SK-N-SH treated with all-trans-retinoic acid at 6 μM for 48 hours (cell line): Measurements from ENCODE around the gene FCHSD2.

Experiments used
- ATAC-seq: fragments of 200-7000 bp; cut with Tn5 transposase; 3 replicates; pipeline ENCODE4 v1.9.1; 2020; ENCODE audit warnings: mild to moderate bottlenecking, moderate library complexity
- ARNTL ChIP-seq: fragments of 450-650 bp; formaldehyde crosslinking; IDR thresholded peaks from 2 replicates; pipeline ENCODE4 v1.5.0; 2020; ENCODE audit warnings: low read depth, mild to moderate bottlenecking, moderate library complexity, borderline replicate concordance
- BACH2 ChIP-seq: fragments of 250-450 bp; sonication (Bioruptor Pico); IDR thresholded peaks from 2 replicates; pipeline ENCODE4 v1.9.0; 2021; ENCODE audit warnings: mild to moderate bottlenecking, borderline replicate concordance
- GLIS3 ChIP-seq: fragments of 250-450 bp; sonication (Bioruptor Pico); IDR thresholded peaks from 2 replicates; pipeline ENCODE4 v1.5.0; 2020; ENCODE audit warnings: mild to moderate bottlenecking, moderate library complexity
- ISL1 ChIP-seq: fragments of 250-450 bp; sonication (Bioruptor Pico); IDR thresholded peaks from 2 replicates; pipeline ENCODE4 v2.1.2; 2022; ENCODE audit warnings: mild to moderate bottlenecking, moderate library complexity
- OSR1 ChIP-seq: fragments of 250-450 bp; sonication (Bioruptor Pico); IDR thresholded peaks from 2 replicates; pipeline ENCODE4 v1.8.0; 2022; ENCODE audit warnings: moderate library complexity, mild to moderate bottlenecking, inconsistent platforms
- PPARA ChIP-seq: fragments of 250-450 bp; sonication (Bioruptor Pico); IDR thresholded peaks from 2 replicates; pipeline ENCODE4 v1.5.0; 2020; ENCODE audit warnings: mild to moderate bottlenecking, borderline replicate concordance
- RARB ChIP-seq: fragments of 250-450 bp; sonication (Bioruptor Pico); IDR thresholded peaks from 2 replicates; pipeline ENCODE4 v1.8.0; 2021; ENCODE audit warnings: mild to moderate bottlenecking, moderate library complexity
- SNAI2 ChIP-seq: fragments of 250-450 bp; sonication (Bioruptor Pico); IDR thresholded peaks from 2 replicates; pipeline ENCODE4 v1.5.0; 2020; ENCODE audit warnings: mild to moderate bottlenecking, moderate library complexity
- TCF4 ChIP-seq: fragments of 250-450 bp; sonication (Bioruptor Pico); IDR thresholded peaks from 2 replicates; pipeline ENCODE4 v1.8.0; 2021; ENCODE audit warnings: mild to moderate bottlenecking, moderate library complexity, borderline replicate concordance
- ZFP3 ChIP-seq: fragments of 250-450 bp; sonication (Bioruptor Pico); IDR thresholded peaks from 2 replicates; pipeline ENCODE4 v1.5.0; 2020; ENCODE audit warnings: mild to moderate bottlenecking, moderate library complexity
- ZFP30 ChIP-seq: fragments of 450-650 bp; formaldehyde crosslinking; IDR thresholded peaks from 2 replicates; pipeline ENCODE4 v1.5.0; 2022; ENCODE audit warnings: mild to moderate bottlenecking, moderate library complexity
- ZNF565 ChIP-seq: fragments of 450-650 bp; formaldehyde crosslinking; conservative IDR thresholded peaks from 2 replicates; pipeline ENCODE4 v1.5.0; 2020; ENCODE audit warnings: low read depth, mild to moderate bottlenecking, moderate library complexity
- ZNF8 ChIP-seq: fragments of 450-650 bp; formaldehyde crosslinking; IDR thresholded peaks from 2 replicates; pipeline ENCODE4 v1.5.0; 2020; ENCODE audit warnings: mild to moderate bottlenecking, moderate library complexity
- TF ChIP-seq, protein P1 (sequence below): fragments of 250-450 bp; sonication (Bioruptor Pico); IDR thresholded peaks from 2 replicates; pipeline ENCODE4 v1.5.1; 2021; ENCODE audit warnings: mild to moderate bottlenecking, moderate library complexity
- TF ChIP-seq, protein P2 (sequence below): fragments of 250-450 bp; sonication (Bioruptor Pico); IDR thresholded peaks from 2 replicates; pipeline ENCODE4 v1.8.0; 2020; ENCODE audit warnings: mild to moderate bottlenecking, moderate library complexity, borderline replicate concordance
- TF ChIP-seq, protein P3 (sequence below): fragments of 250-450 bp; sonication (Bioruptor Pico); IDR thresholded peaks from 2 replicates; pipeline ENCODE4 v1.5.0; 2020; ENCODE audit warnings: mild to moderate bottlenecking, moderate library complexity
- TF ChIP-seq, protein P4 (sequence below): fragments of 250-450 bp; sonication (Bioruptor Pico); IDR thresholded peaks from 2 replicates; pipeline ENCODE4 v1.5.1; 2020; ENCODE audit warnings: low read depth, mild to moderate bottlenecking, moderate library complexity
- TF ChIP-seq, protein P5 (sequence below): fragments of 250-450 bp; sonication (Bioruptor Pico); IDR thresholded peaks from 2 replicates; pipeline ENCODE4 v1.8.0; 2021; ENCODE audit warnings: low read depth, mild to moderate bottlenecking, moderate library complexity, borderline replicate concordance

Gene FCHSD2

DNA sequence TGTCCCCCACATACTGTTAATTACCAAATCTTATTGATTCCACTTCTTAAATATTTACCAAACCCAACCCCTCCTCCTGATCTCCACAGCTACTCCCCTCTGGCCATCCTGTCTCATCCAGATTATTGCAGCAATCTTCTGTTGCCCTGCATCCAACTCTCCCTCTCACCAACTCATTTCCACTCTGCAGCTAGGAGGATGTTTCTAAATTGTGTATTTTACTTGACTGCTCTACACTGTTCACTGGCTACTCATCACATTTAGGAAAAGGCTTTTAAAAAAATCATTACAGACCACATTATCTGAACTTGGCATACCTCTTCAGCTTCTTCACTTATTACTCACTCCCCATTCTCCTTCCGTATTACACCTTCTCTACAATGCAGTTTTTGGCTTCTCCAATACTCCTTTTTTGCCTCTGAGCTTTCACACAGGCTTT is 210.0 kb downstream of the FCHSD2 start:
- no peak; the same call in 1 of the 3 replicates for ATAC-seq
- TF ChIP-seq, protein P1, sequence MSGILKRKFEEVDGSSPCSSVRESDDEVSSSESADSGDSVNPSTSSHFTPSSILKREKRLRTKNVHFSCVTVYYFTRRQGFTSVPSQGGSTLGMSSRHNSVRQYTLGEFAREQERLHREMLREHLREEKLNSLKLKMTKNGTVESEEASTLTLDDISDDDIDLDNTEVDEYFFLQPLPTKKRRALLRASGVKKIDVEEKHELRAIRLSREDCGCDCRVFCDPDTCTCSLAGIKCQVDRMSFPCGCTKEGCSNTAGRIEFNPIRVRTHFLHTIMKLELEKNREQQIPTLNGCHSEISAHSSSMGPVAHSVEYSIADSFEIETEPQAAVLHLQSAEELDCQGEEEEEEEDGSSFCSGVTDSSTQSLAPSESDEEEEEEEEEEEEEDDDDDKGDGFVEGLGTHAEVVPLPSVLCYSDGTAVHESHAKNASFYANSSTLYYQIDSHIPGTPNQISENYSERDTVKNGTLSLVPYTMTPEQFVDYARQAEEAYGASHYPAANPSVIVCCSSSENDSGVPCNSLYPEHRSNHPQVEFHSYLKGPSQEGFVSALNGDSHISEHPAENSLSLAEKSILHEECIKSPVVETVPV (CRISPR knock-in tag): no peak

DNA sequence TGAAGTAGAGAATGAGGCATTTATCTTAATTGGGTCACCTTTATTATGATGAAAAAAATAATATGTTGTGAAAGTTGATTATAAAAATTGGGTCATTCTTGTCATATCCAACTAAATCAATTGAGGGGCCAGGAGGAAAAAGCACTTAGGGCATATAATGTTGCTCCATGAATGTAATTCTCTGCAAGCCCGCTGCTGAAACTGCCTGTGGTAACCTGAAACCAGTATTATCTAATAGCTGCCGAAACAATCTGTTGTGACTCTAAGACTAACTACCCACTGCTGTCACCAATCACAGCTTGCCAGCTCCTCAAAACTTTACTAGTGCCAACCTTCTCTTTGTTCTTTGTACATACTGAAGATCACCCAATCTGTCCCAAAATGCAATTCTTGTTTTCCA is 212.1 kb downstream of the FCHSD2 start:
- peak; percentile 98 for ATAC-seq
- no peak for TF ChIP-seq ZFP30 (CRISPR knock-in tag)
- peak; percentile 71 for TF ChIP-seq ISL1 (CRISPR knock-in tag)

GRCh38 chr11:72929256-72929655 is 212.9 kb downstream of the FCHSD2 start:
- ATAC-seq: no peak
- no peak for TF ChIP-seq BACH2
- TF ChIP-seq TCF4 (CRISPR knock-in tag): no peak
- TF ChIP-seq, protein P1 (CRISPR knock-in tag): no peak
- no peak for TF ChIP-seq RARB
- TF ChIP-seq, protein P2, sequence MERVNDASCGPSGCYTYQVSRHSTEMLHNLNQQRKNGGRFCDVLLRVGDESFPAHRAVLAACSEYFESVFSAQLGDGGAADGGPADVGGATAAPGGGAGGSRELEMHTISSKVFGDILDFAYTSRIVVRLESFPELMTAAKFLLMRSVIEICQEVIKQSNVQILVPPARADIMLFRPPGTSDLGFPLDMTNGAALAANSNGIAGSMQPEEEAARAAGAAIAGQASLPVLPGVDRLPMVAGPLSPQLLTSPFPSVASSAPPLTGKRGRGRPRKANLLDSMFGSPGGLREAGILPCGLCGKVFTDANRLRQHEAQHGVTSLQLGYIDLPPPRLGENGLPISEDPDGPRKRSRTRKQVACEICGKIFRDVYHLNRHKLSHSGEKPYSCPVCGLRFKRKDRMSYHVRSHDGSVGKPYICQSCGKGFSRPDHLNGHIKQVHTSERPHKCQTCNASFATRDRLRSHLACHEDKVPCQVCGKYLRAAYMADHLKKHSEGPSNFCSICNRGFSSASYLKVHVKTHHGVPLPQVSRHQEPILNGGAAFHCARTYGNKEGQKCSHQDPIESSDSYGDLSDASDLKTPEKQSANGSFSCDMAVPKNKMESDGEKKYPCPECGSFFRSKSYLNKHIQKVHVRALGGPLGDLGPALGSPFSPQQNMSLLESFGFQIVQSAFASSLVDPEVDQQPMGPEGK (CRISPR knock-in tag): no peak
- TF ChIP-seq GLIS3 (CRISPR knock-in tag): no peak
- no peak for TF ChIP-seq OSR1
- TF ChIP-seq, protein P3, sequence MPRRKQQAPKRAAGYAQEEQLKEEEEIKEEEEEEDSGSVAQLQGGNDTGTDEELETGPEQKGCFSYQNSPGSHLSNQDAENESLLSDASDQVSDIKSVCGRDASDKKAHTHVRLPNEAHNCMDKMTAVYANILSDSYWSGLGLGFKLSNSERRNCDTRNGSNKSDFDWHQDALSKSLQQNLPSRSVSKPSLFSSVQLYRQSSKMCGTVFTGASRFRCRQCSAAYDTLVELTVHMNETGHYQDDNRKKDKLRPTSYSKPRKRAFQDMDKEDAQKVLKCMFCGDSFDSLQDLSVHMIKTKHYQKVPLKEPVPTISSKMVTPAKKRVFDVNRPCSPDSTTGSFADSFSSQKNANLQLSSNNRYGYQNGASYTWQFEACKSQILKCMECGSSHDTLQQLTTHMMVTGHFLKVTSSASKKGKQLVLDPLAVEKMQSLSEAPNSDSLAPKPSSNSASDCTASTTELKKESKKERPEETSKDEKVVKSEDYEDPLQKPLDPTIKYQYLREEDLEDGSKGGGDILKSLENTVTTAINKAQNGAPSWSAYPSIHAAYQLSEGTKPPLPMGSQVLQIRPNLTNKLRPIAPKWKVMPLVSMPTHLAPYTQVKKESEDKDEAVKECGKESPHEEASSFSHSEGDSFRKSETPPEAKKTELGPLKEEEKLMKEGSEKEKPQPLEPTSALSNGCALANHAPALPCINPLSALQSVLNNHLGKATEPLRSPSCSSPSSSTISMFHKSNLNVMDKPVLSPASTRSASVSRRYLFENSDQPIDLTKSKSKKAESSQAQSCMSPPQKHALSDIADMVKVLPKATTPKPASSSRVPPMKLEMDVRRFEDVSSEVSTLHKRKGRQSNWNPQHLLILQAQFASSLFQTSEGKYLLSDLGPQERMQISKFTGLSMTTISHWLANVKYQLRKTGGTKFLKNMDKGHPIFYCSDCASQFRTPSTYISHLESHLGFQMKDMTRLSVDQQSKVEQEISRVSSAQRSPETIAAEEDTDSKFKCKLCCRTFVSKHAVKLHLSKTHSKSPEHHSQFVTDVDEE (CRISPR knock-in tag): no peak
- TF ChIP-seq, protein P4, sequence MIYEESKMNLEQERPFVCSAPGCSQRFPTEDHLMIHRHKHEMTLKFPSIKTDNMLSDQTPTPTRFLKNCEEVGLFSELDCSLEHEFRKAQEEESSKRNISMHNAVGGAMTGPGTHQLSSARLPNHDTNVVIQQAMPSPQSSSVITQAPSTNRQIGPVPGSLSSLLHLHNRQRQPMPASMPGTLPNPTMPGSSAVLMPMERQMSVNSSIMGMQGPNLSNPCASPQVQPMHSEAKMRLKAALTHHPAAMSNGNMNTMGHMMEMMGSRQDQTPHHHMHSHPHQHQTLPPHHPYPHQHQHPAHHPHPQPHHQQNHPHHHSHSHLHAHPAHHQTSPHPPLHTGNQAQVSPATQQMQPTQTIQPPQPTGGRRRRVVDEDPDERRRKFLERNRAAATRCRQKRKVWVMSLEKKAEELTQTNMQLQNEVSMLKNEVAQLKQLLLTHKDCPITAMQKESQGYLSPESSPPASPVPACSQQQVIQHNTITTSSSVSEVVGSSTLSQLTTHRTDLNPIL (CRISPR knock-in tag): no peak
- TF ChIP-seq ZFP3 (CRISPR knock-in tag): no peak
- no peak for TF ChIP-seq PPARA (CRISPR knock-in tag)
- no peak for TF ChIP-seq SNAI2 (CRISPR knock-in tag)

- ATAC-seq: no peak
- TF ChIP-seq RARB: no peak
- TF ChIP-seq SNAI2 (CRISPR knock-in tag): no peak
- TF ChIP-seq OSR1: no peak
- TF ChIP-seq, protein P5, sequence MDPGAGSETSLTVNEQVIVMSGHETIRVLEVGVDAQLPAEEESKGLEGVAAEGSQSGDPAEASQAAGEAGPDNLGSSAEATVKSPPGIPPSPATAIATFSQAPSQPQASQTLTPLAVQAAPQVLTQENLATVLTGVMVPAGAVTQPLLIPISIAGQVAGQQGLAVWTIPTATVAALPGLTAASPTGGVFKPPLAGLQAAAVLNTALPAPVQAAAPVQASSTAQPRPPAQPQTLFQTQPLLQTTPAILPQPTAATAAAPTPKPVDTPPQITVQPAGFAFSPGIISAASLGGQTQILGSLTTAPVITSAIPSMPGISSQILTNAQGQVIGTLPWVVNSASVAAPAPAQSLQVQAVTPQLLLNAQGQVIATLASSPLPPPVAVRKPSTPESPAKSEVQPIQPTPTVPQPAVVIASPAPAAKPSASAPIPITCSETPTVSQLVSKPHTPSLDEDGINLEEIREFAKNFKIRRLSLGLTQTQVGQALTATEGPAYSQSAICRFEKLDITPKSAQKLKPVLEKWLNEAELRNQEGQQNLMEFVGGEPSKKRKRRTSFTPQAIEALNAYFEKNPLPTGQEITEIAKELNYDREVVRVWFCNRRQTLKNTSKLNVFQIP (CRISPR knock-in tag): no peak
- no peak for TF ChIP-seq ZNF8 (CRISPR knock-in tag)
- TF ChIP-seq, protein P3 (CRISPR knock-in tag): no peak
- TF ChIP-seq ISL1 (CRISPR knock-in tag): no peak
- TF ChIP-seq, protein P2 (CRISPR knock-in tag): no peak
- TF ChIP-seq ZNF565 (CRISPR knock-in tag): no peak
- TF ChIP-seq ZFP3 (CRISPR knock-in tag): no peak
- no peak for TF ChIP-seq ARNTL (CRISPR knock-in tag)
These were observed 214.7 kb downstream of the FCHSD2 start for GRCh38 chr11:72927380-72927779.
